Cardiac septum (tissue), 1 donor: ENCODE data around the gene KCNJ15. TPM values are rescaled to one million over a fixed set of nuclear protein-coding genes. Genes with fewer than 3 reads are reported as not detected.

Experiments
- DNase-seq: peaks from one replicate; pipeline ENCODE4 v3.0.0-alpha.2; 2020; ENCODE audit warnings: low spot score
- intact Hi-C: fragments of 100-400 bp; cut with DNase I; formaldehyde crosslinking; loops from one replicate; pipeline ENCODE4 v1.14.0; 2022
- total RNA-seq: library from RNA; stranded (reverse); fragmentation: NEBNext Ultra II Directional; extraction: Animal tissue kit (Norgen Biotek cat#: 25700); gene quantifications from one replicate; pipeline ENCODE4 v1.2.1, GENCODE V29; 2021
- donor health status: DM: no; HTN: no; CAD: no.

The KCNJ15 gene
- total RNA-seq, 1 donor from 2014 or later, result 1.2 TPM

DNA sequence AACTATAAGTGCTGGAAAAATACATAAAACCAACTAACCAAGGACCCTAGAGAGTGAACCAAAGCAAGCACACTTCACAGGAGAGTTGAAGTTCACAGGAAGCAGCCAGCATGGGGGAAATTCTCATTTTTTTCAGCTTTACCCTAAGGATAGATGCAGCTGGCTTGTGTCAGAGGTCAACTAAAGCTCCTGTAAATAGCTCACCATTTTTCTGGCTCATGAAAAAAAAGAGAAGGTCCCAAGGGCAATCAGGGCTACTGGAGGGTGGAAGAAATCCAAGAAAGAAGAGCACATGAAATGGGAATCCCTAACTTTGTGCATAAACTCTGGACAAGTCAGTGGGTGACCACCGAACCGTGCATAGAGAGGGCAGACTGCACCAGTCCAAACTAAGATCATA is 58.3 kb downstream of the KCNJ15 start:
- intact Hi-C loops, result no loop called here
- no peak for DNase-seq

DNA sequence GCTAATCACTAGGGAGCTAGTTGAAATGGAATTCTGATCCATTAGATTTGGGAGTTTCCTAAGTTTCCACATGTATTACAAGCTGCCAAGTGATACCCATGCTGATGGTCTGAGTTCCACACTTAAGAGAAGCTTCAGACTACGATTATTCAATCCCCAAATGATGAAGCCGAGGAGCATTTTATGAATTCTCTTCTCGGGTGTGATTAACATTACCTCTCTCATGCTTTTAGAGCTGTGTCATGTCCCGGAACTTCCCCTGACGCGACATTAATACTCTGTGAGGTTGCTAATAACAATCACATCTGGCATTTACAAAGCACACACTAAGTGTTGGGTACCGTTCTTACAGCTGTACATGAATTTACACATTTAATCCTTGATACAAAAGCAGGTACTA is 63.0 kb downstream of the KCNJ15 start:
- intact Hi-C loops, result no loop called here

DNA sequence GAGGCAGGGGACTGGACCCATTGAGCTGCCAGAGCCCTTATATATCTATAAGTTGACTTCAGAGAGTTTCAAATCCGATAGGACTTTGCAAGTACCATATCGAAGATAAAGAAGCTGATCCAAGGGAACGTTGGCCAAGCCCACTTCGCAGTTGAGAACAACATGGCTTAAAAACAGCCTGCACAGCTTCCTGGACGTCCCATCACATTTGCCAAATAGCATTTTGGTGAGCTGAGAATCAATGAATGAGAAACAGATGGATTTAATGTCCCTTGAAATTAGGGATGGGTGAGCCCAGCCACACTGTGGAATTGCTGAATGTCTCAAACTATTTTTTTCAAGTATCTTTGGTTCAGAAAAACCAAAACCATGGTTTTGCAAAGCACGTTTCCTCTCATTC is 64.8 kb downstream of the KCNJ15 start:
- DNase-seq, result no peak
- intact Hi-C loops, result no loop called here

More for the DNA sequence above, 63.0 kb downstream of the KCNJ15 start:
- no peak for DNase-seq

DNA sequence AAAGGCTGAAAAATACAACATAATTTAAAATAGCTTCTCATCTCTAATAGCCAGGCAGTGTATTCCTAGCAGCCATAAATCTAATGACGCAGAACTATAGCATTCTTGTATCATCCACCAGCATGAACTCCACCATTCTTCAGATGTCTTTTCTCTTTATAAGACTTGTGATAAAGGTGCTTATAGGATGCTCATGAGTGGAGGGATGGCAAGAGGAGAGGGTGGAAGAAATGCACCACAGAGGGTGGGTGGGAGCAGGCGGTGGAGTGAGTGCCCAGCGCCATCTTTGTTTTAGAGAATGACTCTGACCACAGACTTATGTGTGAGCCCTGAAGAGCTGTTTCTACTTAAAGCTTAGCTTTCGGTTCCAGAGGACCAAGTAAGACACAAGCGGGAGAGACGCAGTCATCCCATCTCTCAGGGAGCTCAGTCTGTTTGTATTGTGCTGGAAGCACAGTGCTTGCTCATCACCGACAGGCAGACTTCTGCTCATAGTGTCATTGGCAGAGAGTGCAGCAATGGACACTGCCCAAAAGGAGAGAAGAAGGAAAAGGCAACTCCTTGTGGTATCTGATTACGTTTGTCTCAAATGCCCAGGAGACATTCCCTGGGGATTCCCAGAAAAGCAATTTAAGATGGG is 65.6 kb downstream of the KCNJ15 start:
- no peak for DNase-seq
- intact Hi-C loops, result no loop called here

DNA sequence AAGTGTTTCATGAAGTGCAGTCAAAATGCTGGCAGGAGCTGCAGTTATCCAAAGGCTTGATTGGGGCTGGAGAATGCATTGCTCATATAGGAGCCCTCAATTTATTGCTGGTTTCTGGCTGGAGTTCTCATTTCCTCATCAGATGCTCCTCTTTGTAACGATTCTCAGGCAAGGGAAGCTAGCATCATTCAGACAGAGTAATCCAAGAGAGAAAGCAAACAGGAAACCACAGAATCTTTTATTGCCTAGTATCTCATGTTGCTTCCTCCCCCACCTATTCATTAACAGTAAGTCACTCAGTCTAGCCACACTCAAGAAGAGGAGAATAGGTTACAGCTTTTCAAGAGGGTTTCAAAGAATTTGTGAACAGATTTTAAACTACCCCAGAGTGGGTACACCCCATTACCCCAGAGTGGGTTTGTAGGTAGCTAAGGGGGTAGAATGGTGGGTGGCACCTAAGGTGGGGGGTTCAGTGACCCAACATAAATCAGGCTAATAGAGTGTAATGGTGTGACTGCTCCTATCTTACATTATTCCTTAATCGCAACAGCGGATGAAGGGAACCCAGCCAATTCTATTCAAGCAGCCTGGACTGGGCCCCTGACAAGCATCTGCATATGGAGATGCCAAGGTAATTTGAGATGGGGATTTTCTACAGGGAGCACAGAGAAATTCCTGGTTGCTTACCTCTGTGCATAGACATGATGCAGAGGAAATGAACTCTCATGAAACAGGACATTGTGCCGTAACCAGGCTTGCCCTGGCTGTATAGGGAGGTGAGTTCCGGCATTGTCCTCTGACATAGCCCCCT is 67.1 kb downstream of the KCNJ15 start:
- intact Hi-C loops, result no loop called here
- DNase-seq, result no peak

DNA sequence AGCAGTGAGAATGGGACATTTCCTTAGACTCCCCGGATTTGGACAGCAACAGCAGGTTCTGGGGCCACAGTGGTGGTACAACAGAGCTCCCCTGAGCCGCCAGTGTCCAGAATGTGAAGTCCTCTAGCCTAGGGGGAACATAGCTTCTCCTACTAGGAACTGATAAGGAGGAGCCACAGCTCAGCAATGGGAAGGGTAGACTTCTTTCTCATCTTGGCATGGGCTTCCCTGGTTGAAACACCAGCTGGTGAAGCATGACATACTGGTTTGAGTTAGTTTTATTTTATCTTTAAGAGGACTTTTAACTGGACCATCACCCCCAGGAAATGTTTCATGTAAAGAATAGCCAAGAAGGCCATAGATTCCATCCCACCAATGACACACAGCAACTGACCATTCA is 68.4 kb downstream of the KCNJ15 start:
- DNase-seq, result no peak
- intact Hi-C loops, result no loop called here

DNA sequence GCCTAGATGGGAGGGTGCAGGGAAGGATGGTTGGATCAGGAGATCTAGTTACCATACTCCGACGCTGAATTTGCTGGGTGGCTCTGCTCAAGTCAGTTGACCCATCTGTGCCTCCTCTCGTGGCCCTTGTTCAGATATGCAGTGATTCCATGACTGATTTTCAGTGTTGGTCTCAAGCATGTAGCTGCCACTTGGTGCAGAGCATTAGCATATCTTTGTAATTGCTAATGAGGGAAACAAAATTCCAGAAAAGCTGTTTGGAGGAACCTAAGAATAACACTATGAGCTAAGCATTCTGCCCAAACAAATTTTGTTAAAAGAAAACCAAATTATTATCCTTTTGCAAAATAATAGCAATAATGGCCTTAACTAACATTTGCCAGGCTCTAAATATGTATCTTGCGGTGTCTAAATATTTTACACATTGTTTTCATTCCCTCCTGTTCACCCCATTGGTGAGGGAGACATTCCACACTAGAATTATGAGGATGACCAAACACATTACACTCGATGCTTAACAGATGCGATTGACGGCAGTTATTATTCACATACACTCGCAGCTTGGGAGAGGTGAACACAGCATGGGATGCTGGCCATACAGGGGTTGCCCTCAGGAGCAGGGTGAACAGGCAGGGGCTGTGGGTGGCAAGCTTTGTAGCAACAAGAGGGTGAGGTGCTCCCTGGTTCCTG is 69.1 kb downstream of the KCNJ15 start:
- DNase-seq, result no peak
- intact Hi-C loops, result no loop called here

DNA sequence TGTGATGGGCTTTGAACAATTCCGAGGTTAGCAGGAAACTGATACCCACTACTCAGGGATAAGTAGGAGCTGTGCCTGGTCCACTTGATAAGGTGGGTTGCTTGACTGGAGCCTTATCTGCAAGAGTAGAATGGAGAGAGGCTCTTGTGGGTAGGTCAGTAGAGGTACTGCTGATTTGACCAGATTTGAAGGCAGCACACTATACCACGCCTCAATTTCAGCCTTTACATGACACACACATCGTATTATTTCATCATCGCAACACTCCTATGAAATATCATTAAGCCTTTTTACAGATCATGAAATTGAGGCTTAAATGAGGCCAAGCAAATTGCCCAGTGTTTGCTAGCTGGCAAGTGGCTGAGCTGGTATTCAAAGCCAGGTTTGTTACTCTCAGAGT is 69.6 kb downstream of the KCNJ15 start:
- intact Hi-C loops, result no loop called here

DNA sequence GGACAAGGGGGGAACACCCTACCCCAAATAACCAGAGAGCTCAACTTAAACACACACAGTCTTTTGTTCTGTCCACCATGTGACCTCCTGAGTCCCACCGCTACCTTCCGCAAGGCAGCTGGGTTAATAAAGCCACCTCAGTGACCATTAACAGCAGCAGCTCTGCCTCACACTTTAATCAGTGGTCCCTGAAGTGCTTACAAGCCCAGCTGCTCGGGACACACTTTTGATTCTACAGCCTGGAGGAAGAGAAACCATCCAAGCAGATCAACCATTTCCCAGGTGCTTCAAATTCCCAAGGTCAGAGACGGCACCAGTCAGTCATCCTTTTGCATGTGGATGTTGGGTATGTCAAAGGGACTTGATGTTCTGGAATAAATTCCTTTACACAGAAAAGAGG is 70.1 kb downstream of the KCNJ15 start:
- DNase-seq, result no peak
- intact Hi-C loops, result no loop called here

More for the DNA sequence above, 69.6 kb downstream of the KCNJ15 start:
- DNase-seq, result no peak

DNA sequence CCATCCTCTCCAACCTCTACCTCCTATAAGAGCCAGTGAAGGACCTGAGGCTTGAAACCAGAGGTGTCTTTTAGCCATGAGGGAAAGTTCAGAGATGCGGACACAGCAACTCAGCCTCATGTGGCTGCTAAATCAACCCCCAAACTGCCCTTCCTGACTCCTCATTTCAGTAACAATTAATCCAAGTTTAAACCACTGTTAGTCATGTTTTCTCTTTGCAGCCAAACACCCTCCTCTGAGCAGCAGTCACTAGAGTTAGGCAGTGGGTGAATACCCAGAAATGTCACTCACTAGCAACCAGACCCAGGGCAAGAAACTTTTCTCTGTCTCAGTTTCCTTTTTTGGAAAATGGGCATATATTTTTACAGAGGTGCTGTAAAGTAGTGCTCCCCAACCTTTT is 71.2 kb downstream of the KCNJ15 start:
- DNase-seq, result no peak
- intact Hi-C loops, result no loop called here

DNA sequence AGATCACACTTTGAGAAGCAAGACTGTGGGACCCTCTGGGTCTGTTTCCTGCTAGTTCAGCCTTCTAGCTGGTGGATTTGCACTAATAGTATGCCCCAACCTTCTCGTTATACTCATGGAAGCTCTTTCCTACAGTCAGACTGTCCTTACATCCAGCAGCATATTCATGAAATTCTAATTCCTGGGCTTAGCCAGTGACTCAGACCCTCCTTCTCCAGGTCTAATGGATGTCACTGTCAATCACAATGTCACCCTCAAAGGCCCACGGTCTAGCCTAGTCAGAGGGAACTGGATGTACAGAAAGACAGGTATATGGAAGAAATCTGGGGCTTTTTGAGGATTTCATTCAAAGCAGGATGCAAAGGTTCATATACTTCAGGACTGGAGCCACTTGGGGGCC is 72.4 kb downstream of the KCNJ15 start:
- no peak for DNase-seq
- intact Hi-C loops, result no loop called here

DNA sequence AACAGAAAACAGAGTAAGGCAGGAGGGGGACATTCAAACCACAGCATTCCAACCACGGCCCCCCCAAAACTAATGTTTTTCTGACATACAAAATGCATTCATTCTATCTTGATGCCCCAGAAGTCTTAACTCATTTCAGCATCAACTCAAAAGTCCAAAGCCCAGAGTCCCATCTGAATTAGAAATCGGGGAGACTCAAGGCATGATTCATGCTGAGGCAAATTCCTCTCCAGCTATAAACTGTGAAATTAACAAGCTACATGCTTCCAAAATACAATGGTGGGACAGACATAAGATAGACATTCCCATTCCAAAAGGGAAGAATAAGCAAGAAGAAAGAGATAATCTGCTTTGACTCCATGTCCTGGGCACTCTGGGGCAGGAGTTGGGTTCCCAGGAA is 73.9 kb downstream of the KCNJ15 start:
- no peak for DNase-seq
- intact Hi-C loops, result no loop called here

DNA sequence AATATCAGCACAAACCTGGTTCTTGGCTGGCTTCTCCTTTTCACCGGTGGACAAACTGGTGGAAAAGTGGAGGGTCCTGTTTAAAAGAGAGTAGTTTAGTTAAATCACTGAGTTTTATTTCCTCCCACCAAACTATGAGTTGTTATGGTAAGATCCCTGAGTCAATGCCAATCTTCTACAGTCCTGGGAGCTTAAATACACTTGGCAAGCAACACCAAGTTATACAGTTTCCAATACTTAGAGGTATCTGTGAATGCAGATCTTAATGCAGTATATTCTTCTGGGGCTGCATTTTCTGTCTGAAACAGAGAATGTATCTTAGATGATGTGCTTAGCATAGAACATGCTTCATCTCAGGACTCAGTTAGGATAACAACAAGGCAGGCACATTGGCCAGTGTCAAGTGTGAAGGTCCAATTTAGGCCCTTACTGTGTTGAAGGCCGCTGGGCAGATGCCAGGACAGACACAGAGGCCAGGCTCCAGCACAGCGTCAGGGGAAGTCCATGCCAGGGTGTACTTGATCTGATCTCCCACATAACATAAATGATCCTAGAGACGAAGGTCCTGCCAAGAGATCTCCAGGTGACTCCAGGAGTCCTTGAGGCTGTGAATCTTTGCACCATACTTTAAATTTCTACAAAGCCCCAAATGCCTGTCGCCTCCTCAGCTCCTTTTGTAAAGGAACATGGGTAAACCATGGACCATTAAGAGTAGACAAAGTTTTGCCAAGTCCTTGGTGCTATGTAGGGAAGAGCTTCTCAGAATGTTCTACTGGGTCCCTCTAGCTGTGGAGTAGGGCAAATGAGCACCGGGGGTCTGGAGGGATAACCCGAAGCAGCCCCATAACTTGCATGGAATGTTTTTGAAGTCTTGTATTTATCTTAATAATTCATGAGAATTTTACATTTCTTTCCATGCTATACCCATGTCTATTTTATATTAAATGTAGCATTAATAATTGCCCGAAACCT is 76.8 kb downstream of the KCNJ15 start:
- intact Hi-C loops, result no loop called here
- DNase-seq, result no peak

DNA sequence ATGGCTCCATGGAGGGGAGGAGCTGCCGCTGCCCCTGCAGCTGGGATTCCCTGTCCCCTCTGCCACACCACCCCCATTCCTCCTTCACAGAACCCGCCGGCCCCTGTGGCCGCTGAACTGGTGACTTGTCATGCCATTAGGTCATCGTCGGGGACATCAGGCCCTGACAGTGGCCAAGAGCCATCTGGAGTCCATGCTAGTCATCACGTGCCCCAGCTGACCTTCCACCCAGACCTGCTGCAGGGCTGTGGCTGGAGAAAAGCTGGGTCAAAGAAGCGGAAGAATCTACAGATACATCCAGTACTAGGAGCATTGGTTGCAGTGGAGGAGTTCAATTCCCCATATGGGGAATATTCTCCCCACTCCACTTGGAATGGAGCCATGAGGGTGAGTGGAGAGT is 78.1 kb downstream of the KCNJ15 start:
- no peak for DNase-seq

DNA sequence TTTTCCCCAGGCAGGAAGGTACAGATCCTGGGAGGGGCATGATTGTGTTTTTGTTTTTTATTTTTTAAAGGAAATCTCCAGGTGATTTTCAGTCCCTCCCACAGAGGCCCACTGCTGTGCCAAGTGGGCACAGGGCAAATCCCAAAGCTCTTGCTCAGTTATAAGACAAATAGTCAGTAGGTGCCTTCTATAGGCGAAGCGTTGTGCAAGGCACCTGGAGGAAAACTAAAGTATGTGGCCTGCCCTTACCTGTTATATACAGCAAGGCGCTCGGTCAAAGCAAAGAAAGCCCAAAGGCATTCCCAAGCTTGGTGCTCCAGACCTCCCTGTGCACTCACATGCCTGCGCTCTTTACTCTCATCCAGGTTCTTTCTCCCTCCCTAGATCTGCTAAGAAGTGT is 81.0 kb downstream of the KCNJ15 start:
- DNase-seq, result no peak
- intact Hi-C loops, result no loop called here

More for the DNA sequence above, 78.1 kb downstream of the KCNJ15 start:
- intact Hi-C loops, result no loop called here

DNA sequence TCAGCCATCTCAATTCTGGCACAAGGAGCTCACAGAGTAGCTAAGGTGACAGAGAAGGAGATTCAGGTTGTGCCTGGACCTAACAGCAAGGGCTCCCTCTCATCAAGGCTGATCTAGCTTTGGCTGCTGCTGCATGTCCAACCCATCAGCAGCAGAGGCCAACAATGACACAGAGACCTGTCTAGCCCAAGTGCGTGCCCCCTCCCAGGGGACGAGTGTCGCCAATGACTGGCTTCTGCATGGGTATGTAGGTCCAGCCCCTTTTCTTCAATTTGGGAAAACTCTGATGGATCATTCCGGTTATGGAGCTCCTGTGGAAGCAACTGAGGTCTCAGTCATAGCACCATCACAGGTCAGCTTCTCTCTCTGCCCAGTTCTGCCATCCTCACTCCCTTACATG is 83.3 kb downstream of the KCNJ15 start:
- no peak for DNase-seq
- intact Hi-C loops, result no loop called here

DNA sequence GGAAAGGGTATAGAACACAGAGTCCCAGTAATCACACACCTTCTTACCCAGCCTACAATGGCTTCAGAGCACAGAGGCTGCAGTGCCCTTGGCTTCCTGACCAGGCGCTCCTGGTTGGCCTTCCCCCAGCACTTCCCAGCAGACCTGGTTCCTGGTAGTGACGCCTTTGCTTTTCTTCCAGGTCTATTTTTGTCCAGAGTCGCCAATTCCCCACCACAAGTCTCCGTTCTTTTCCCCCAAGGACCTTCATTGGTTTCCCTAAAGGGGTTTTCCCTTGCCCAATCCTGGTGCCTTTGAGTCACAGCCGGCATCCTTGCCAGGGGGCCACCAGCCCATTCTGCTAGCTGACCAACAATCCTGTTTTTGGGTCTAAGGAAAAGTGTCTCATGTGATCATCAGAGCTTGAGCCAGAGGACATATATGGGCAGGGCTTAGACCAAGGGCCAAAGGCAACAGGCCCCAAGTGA is 84.8 kb downstream of the KCNJ15 start:
- DNase-seq, result no peak
- intact Hi-C loops, result no loop called here

DNA sequence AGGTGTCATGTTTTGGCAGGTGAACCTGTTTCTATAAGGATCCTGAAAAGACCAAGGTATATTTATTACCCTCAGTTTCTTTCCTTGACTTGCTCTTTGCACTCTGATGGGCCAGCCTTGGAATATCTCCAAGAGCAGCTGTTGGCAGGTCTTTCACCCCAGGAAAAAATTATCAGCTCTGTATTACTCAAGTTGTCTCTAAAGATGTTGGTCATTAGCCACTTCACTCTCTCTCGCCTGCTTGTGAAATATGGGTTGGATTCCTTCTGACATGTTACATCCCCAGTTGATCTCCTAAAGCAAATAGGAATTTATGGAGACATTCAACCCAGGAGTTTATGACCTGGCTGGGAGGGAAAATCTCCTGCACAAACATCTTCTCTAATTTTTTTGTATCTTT is 85.9 kb downstream of the KCNJ15 start:
- DNase-seq, result no peak
- intact Hi-C loops, result no loop called here

DNA sequence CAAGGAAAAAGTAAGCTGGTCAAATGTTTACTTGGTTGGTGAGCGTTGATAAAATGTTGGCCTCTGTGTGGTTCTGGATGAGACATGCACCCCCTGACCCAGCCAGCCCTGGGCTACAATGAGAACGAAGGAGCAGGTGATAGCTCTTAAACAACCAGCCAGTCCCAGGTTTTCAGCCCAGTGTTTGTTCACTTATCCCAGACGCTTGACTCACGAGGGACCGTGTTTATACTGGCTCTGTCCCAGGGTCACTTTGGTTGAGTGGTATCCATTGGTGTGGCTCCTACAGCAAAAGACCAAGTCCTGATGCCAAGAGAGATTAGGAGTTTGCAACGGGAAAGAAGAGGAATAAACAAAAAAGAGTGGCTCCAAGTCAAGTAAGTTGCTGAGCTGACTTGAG is 86.9 kb downstream of the KCNJ15 start:
- intact Hi-C loops, result no loop called here
- no peak for DNase-seq

DNA sequence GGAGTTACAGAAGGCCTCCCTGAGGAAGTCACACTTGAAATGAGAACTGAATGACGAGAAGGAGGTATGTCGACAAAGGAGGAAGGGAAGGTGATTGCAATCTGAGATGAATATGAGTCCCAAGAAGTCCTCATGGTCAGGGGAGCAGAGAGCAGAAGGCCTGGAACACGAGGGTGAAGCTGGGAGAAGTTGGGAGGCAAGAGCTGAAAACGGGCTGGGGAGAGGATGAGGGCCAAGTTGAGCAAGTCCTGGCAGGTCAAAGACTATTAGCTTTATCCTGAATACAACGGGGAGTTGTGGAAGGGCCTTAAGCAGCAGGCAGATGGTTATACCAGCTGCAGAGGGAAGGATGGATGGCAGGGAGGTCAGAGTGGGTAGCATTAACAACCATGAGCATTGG is 89.5 kb downstream of the KCNJ15 start:
- intact Hi-C loops, result no loop called here

More for the DNA sequence above, 89.5 kb downstream of the KCNJ15 start:
- no peak for DNase-seq
